HG02763 (cell line): ENCODE results near the gene MPC1.

Experiments used
- ATAC-seq: cut with Tn5 transposase; IDR thresholded peaks from one replicate; pipeline ENCODE4 v1.9.1; 2021; ENCODE audit warnings: mild to moderate bottlenecking, moderate library complexity; ENCODE audit not compliant: unreplicated experiment

Gene MPC1

GRCh38 chr6:166318649-166319600 is 63.8 kb downstream of the MPC1 start:
- no peak for ATAC-seq

- no peak for ATAC-seq
Measured at GRCh38 chr6:166318227-166318626, 64.5 kb downstream of the MPC1 start.

GRCh38 chr6:166317261-166318212 is 65.2 kb downstream of the MPC1 start:
- no peak for ATAC-seq

GRCh38 chr6:166315436-166315835 is 67.3 kb downstream of the MPC1 start:
- ATAC-seq = no peak
